ENCODE data around the gene B3GNT8.

DNA sequence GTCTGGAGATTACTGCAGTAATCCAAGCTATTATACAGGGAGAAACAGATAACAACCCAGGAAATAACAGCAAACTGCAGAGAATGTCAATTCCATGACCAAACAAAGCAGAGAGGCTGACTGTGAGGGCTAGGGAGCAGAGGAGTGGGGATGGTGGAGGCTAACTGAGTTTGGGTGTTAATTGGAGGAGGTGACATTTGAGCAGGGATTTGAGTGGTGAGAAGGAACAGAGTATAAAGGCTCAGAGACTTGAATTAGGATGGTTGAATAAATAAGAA, 9.4 kb upstream of the B3GNT8 start:
- TF ChIP-seq SP1 (IDR thresholded peaks at IDR 0.05; ENCODE audit: low read depth, low read length): no peak
- no peak for TF ChIP-seq POLR2AphosphoS5 (IDR thresholded peaks at IDR 0.05; ENCODE audit: low read depth, low read length)
- TF ChIP-seq SRF (IDR thresholded peaks at IDR 0.05; ENCODE audit: low read depth, low read length): no peak
- TF ChIP-seq, protein P1, sequence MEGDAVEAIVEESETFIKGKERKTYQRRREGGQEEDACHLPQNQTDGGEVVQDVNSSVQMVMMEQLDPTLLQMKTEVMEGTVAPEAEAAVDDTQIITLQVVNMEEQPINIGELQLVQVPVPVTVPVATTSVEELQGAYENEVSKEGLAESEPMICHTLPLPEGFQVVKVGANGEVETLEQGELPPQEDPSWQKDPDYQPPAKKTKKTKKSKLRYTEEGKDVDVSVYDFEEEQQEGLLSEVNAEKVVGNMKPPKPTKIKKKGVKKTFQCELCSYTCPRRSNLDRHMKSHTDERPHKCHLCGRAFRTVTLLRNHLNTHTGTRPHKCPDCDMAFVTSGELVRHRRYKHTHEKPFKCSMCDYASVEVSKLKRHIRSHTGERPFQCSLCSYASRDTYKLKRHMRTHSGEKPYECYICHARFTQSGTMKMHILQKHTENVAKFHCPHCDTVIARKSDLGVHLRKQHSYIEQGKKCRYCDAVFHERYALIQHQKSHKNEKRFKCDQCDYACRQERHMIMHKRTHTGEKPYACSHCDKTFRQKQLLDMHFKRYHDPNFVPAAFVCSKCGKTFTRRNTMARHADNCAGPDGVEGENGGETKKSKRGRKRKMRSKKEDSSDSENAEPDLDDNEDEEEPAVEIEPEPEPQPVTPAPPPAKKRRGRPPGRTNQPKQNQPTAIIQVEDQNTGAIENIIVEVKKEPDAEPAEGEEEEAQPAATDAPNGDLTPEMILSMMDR (IDR thresholded peaks at IDR 0.05; ENCODE audit: control extremely low read depth in 1 of 3, insufficient read depth in 1 of 3, low read depth in 1 of 3, low read length in 3 of 3): no peak
- TF ChIP-seq SIN3A (conservative IDR thresholded peaks at IDR 0.05 in 1 of 2, IDR thresholded peaks at IDR 0.05 in 1 of 2; ENCODE audit: low read depth in 1 of 2, low read length in 2 of 2): no peak
- TF ChIP-seq KDM1A (IDR thresholded peaks at IDR 0.05; ENCODE audit: borderline replicate concordance, low read length): no peak
- TF ChIP-seq, protein P2, sequence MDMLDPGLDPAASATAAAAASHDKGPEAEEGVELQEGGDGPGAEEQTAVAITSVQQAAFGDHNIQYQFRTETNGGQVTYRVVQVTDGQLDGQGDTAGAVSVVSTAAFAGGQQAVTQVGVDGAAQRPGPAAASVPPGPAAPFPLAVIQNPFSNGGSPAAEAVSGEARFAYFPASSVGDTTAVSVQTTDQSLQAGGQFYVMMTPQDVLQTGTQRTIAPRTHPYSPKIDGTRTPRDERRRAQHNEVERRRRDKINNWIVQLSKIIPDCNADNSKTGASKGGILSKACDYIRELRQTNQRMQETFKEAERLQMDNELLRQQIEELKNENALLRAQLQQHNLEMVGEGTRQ (IDR thresholded peaks at IDR 0.05; ENCODE audit: low read length): no peak

All from H1 (cell line).